DND-41 (cell line): ENCODE data around the gene AHRR.
"Not testable (repeated sequence)": the region's sequence is repeated elsewhere in the genome, so short reads cannot be mapped to it uniquely, and the experiment has no call there.

Experiments
- CTCF ChIP-seq: IDR thresholded peaks from 2 replicates; pipeline ENCODE4 v1.5.1; 2012; ENCODE audit warnings: borderline replicate concordance, low read length, moderate library complexity, mild to moderate bottlenecking; ENCODE audit not compliant: poor library complexity, severe bottlenecking; ENCODE audit errors: extremely low read depth
- EZH2 ChIP-seq: IDR thresholded peaks from 3 replicates; pipeline ENCODE4 v1.6.1; 2012; ENCODE audit warnings: borderline replicate concordance, low read depth, mild to moderate bottlenecking, moderate library complexity, low read length, inconsistent platforms; ENCODE audit not compliant: severe bottlenecking

DNA sequence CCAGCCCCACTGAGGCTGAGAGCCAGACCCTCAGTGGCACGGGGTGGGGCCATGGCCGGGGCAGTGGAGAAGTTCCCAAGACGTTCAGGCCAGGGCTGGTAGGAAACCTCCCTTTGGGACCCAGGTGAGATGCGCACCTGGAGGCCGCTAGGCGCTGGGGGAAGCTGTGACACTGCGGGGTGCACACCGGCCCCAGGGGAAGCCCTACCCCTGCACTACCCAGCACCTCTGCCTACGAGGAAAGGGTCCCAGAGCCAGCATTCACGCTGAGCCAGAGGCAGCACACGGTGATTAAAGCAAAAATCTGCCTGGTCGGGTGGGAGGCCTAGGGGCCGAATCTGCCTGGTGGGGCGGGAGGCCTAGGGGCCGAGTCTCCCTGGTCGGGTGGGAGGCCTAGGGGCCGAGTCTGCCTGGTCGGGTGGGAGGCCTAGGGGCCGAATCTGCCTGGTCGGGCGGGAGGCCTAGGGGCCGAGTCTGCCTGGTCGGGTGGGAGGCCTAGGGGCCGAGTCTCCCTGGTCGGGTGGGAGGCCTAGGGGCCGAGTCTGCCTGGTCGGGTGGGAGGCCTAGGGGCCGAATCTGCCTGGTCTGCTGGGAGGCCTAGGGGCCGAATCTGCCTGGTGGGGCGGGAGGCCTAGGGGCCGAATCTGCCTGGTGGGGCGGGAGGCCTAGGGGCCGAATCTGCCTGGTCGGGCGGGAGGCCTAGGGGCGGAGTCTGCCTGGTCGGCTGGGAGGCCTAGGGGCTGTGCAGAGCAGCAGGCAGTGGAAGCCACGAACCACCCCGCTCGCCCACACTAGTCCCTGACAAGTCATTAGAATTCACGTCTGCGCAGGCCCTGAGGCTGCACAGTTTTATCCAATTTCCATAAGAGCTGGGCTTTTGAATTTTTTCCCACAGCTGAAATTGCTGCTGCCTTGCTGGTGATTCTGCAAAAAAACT lies 93.7 kb downstream of the AHRR start:
- TF ChIP-seq CTCF, EZH2: not testable (repeated sequence)
